HG03469 (cell line): ENCODE data around the gene SKAP1.

Experiments
- ATAC-seq: cut with Tn5 transposase; IDR thresholded peaks from one replicate; pipeline ENCODE4 v1.9.1; 2021; ENCODE audit warnings: mild to moderate bottlenecking, moderate library complexity, moderate number of reproducible peaks; ENCODE audit not compliant: unreplicated experiment

Gene SKAP1

GRCh38 chr17:48153691-48154358 lies 276.2 kb downstream of the SKAP1 start:
- ATAC-seq, result no peak

GRCh38 chr17:48152289-48152688 lies 277.7 kb downstream of the SKAP1 start:
- no peak for ATAC-seq

GRCh38 chr17:48151220-48151619 lies 278.8 kb downstream of the SKAP1 start:
- ATAC-seq, result no peak

- no peak for ATAC-seq
These were observed 279.4 kb downstream of the SKAP1 start for GRCh38 chr17:48150597-48151001.

- ATAC-seq, result no peak
These were observed 280.1 kb downstream of the SKAP1 start for GRCh38 chr17:48149787-48150463.

GRCh38 chr17:48148854-48149786 lies 280.9 kb downstream of the SKAP1 start:
- no peak for ATAC-seq

- no peak for ATAC-seq
These were observed 281.8 kb downstream of the SKAP1 start for GRCh38 chr17:48148029-48148770.

- no peak for ATAC-seq
These were observed 284.8 kb downstream of the SKAP1 start for GRCh38 chr17:48144976-48145798.

- no peak for ATAC-seq
These were observed 285.8 kb downstream of the SKAP1 start for GRCh38 chr17:48144231-48144630.

- ATAC-seq, result no peak
These were observed 286.4 kb downstream of the SKAP1 start for GRCh38 chr17:48143629-48144028.

GRCh38 chr17:48139944-48140343 lies 290.1 kb downstream of the SKAP1 start:
- no peak for ATAC-seq

- no peak for ATAC-seq
These were observed 292.4 kb downstream of the SKAP1 start for GRCh38 chr17:48137656-48138055.

- ATAC-seq, result no peak
These were observed 295.0 kb downstream of the SKAP1 start for GRCh38 chr17:48134912-48135480.

GRCh38 chr17:48132385-48132784 lies 297.6 kb downstream of the SKAP1 start:
- ATAC-seq, result no peak

GRCh38 chr17:48131216-48131824 lies 298.7 kb downstream of the SKAP1 start:
- no peak for ATAC-seq

GRCh38 chr17:48129981-48130380 lies 300.0 kb downstream of the SKAP1 start:
- no peak for ATAC-seq

GRCh38 chr17:48128400-48128799 lies 301.6 kb downstream of the SKAP1 start:
- no peak for ATAC-seq

GRCh38 chr17:48127371-48128051 lies 302.5 kb downstream of the SKAP1 start:
- ATAC-seq, result no peak

GRCh38 chr17:48126532-48126850 lies 303.5 kb downstream of the SKAP1 start:
- no peak for ATAC-seq
